Fibroblast of lung (primary cell): ENCODE data around the gene RNASEH2B. TPM values are rescaled to one million over a fixed set of nuclear protein-coding genes. Genes with fewer than 3 reads are reported as not detected.

Source experiments
- DNase-seq, 2 donors: peaks; one replicate each; pipeline versions ENCODE4 v3.0.0 to v3.0.0-alpha.2; 2010; ENCODE audit warnings: low read depth in 2 of 2
- H2AFZ ChIP-seq: 2 replicates; pipeline ENCODE4 v1.5.1; 2012; ENCODE audit warnings: low read length, control low read depth, inconsistent platforms
- H3K27ac ChIP-seq: 2 replicates; pipeline ENCODE4 v1.5.1; 2011; ENCODE audit warnings: low read length, control low read depth; ENCODE audit not compliant: insufficient read depth
- H3K27me3 ChIP-seq: 2 replicates; pipeline ENCODE4 v1.5.1; 2011; ENCODE audit warnings: mild to moderate bottlenecking, low read length; ENCODE audit not compliant: control insufficient read depth, insufficient read depth
- H3K36me3 ChIP-seq: 2 replicates; pipeline ENCODE4 v1.5.1; 2011; ENCODE audit warnings: low read length; ENCODE audit not compliant: control insufficient read depth, insufficient read depth
- H3K4me1 ChIP-seq: 2 replicates; pipeline ENCODE4 v1.5.1; 2011; ENCODE audit warnings: low read length; ENCODE audit not compliant: control insufficient read depth, insufficient read depth; ENCODE audit errors: extremely low read depth
- H3K4me2 ChIP-seq: 2 replicates; pipeline ENCODE4 v1.5.1; 2011; ENCODE audit warnings: low read length, control low read depth; ENCODE audit not compliant: insufficient read depth; ENCODE audit errors: extremely low read depth
- H3K4me3 ChIP-seq, 4 experiments: fragments of 200-600 bp in 1 of 4; sonication (generic) in 1 of 4; replicated peaks in 1 of 4; 2 replicates each; pipeline ENCODE4 v1.5.1; 2011 to 2016; ENCODE audit warnings: low read length in 4 of 4, low read depth in 3 of 4, mild to moderate bottlenecking in 3 of 4, control low read depth in 2 of 4, inconsistent platforms in 1 of 4, mixed read lengths in 1 of 4; ENCODE audit not compliant: insufficient read depth in 1 of 4; ENCODE audit errors: control extremely low read depth in 1 of 4
- H3K79me2 ChIP-seq: 2 replicates; pipeline ENCODE4 v1.5.1; 2012; ENCODE audit warnings: mild to moderate bottlenecking, low read length, inconsistent platforms; ENCODE audit not compliant: control insufficient read depth, insufficient read depth
- H3K9ac ChIP-seq: 2 replicates; pipeline ENCODE4 v1.5.1; 2011; ENCODE audit warnings: mild to moderate bottlenecking, low read length, control low read depth; ENCODE audit not compliant: insufficient read depth
- H3K9me3 ChIP-seq: 2 replicates; pipeline ENCODE4 v1.5.1; 2012; ENCODE audit warnings: low read depth, low read length; ENCODE audit not compliant: control insufficient read depth, insufficient read depth
- H4K20me1 ChIP-seq: 2 replicates; pipeline ENCODE4 v1.5.1; 2011; ENCODE audit warnings: low read length; ENCODE audit not compliant: control insufficient read depth, insufficient read depth; ENCODE audit errors: extremely low read depth
- EZH2 ChIP-seq: IDR thresholded peaks from 2 replicates; pipeline ENCODE4 v1.5.1; 2012; ENCODE audit warnings: low read length, control low read depth, mild to moderate bottlenecking; ENCODE audit errors: missing control alignments
- polyA plus RNA-seq, 2 donors: library from polyadenylated mRNA; depleted of rRNA in 1 of 2; stranded (reverse) in 1 of 2; unstranded in 1 of 2; fragments of >200 nt; gene quantifications; 2 replicates each; pipeline ENCODE4 v1.2.1, GENCODE V29; 2011 to 2012; ENCODE audit warnings: missing spikeins in 1 of 2
- total RNA-seq: library from RNA; depleted of rRNA; stranded (reverse); fragments of >200 nt; gene quantifications from 2 replicates; pipeline ENCODE4 v1.2.1, GENCODE V29; 2014
- TF ChIP-seq, protein P1 (sequence below), 2 donors: IDR thresholded peaks in 1 of 2; conservative IDR thresholded peaks in 1 of 2; 1 replicate in 1 of 2; 2 replicates in 1 of 2; pipeline ENCODE4 v1.5.1; 2011 to 2012; ENCODE audit warnings: low read length in 2 of 2, control low read depth in 1 of 2, inconsistent platforms in 1 of 2, low read depth in 1 of 2, mild to moderate bottlenecking in 1 of 2

The RNASEH2B gene
- total and polyA plus RNA-seq, 2 donors (not counting 1 experiment from before 2014, with no cell fraction given): 24.5 to 68.7 TPM

GRCh38 chr13:50867637-50867945 is 42.0 kb upstream of the RNASEH2B start:
- Histone ChIP-seq H2AFZ (no peak overlapping the region), H3K4me3 (no peak overlapping the region), H3K9ac (no peak overlapping the region), H3K9me3 (no peaks in the 10 kb centered on the region), H3K36me3 (no peaks in the 10 kb centered on the region), H3K4me2 (no peak overlapping the region), H3K4me1 (no peaks in the 10 kb centered on the region), H3K79me2 (no peaks in the 10 kb centered on the region), H3K27ac (no peak overlapping the region), H3K27me3 (no peaks in the 10 kb centered on the region), H4K20me1 (no peaks in the 10 kb centered on the region)
- DNase-seq: no peak
- TF ChIP-seq, protein P1, sequence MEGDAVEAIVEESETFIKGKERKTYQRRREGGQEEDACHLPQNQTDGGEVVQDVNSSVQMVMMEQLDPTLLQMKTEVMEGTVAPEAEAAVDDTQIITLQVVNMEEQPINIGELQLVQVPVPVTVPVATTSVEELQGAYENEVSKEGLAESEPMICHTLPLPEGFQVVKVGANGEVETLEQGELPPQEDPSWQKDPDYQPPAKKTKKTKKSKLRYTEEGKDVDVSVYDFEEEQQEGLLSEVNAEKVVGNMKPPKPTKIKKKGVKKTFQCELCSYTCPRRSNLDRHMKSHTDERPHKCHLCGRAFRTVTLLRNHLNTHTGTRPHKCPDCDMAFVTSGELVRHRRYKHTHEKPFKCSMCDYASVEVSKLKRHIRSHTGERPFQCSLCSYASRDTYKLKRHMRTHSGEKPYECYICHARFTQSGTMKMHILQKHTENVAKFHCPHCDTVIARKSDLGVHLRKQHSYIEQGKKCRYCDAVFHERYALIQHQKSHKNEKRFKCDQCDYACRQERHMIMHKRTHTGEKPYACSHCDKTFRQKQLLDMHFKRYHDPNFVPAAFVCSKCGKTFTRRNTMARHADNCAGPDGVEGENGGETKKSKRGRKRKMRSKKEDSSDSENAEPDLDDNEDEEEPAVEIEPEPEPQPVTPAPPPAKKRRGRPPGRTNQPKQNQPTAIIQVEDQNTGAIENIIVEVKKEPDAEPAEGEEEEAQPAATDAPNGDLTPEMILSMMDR (conservative IDR thresholded peaks at IDR 0.05 in 1 of 2, IDR thresholded peaks at IDR 0.05 in 1 of 2; ENCODE audit: low read depth in 1 of 2, low read length in 2 of 2): no peak
- no peak for TF ChIP-seq EZH2

DNA sequence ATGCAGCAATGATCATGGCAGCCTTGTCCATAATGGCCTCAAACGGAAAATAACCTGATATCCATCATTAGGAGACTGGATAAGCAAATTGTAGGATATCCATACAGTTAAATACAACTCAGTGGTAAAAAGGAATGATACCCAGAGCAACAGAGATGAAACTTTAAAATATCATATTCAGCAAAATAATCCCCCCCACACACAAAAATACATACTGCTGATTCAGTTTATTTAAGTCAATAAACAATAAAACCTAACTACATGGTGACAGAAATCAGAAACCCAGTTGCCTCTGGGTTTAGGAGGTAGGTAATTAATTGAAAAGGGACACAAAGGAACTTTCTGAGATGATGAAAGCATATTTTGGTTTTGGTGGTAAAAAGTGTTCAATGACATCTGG is 38.2 kb upstream of the RNASEH2B start:
- H3K9me3 ChIP-seq: no peaks in the 10 kb centered on the region
- no peak for DNase-seq
- H3K27me3 ChIP-seq: no peaks in the 10 kb centered on the region
- H3K4me2 ChIP-seq: no peak overlapping the region
- no peaks in the 10 kb centered on the region for H4K20me1 ChIP-seq
- no peaks in the 10 kb centered on the region for H3K79me2 ChIP-seq
- H3K36me3 ChIP-seq: no peaks in the 10 kb centered on the region
- H3K9ac ChIP-seq: no peak overlapping the region
- no peak overlapping the region for H2AFZ ChIP-seq
- no peak for TF ChIP-seq EZH2
- TF ChIP-seq, protein P1 (conservative IDR thresholded peaks at IDR 0.05 in 1 of 2, IDR thresholded peaks at IDR 0.05 in 1 of 2; ENCODE audit: low read depth in 1 of 2, low read length in 2 of 2): no peak
- no peak overlapping the region for H3K4me3 ChIP-seq
- H3K4me1 ChIP-seq: no peaks in the 10 kb centered on the region
- no peak overlapping the region for H3K27ac ChIP-seq

DNA sequence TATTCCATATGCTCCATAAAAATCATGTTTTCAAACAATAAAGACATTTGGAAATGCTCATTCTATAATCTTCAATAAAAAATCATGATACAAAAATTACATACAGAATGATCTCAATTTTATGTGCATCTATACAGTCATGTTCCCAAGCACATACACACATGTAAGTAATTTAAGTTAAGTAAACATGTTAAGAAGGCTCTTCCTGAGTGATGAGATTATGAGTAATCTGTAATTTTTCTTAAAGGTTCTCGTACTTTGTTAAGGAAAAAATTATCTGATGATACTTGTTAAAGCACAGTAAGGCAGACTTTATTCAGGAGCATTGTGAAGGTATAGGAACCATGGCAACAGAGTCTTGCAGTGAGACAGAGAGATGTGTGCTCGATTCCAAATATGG is 36.1 kb upstream of the RNASEH2B start:
- H3K4me2 ChIP-seq: no peak overlapping the region
- DNase-seq: peak; percentile 2 to 7
- TF ChIP-seq, protein P1 (conservative IDR thresholded peaks at IDR 0.05 in 1 of 2, IDR thresholded peaks at IDR 0.05 in 1 of 2; ENCODE audit: low read depth in 1 of 2, low read length in 2 of 2): no peak
- TF ChIP-seq EZH2: no peak

More for the DNA sequence above, 36.1 kb upstream of the RNASEH2B start:
- Histone ChIP-seq H3K79me2 (no peaks in the 10 kb centered on the region), H3K36me3 (no peaks in the 10 kb centered on the region), H3K9ac (no peak overlapping the region), H3K27ac (no peak overlapping the region), H4K20me1 (no peaks in the 10 kb centered on the region), H3K9me3 (no peaks in the 10 kb centered on the region), H3K4me3 (no peak overlapping the region), H2AFZ (no peak overlapping the region), H3K27me3 (no peaks in the 10 kb centered on the region), H3K4me1 (no peaks in the 10 kb centered on the region)
